WTC11 (cell line): ENCODE results near the gene LCORL.

Source experiments
- AR ChIP-seq: fragments of 250-450 bp; sonication (Bioruptor Pico); IDR thresholded peaks from 2 replicates; pipeline ENCODE4 v1.9.0; 2021; ENCODE audit warnings: mild to moderate bottlenecking
- ATF2 ChIP-seq: sonication (generic); formaldehyde crosslinking; IDR thresholded peaks from 2 replicates; pipeline ENCODE4 v1.8.1; 2022; ENCODE audit warnings: low read depth, missing genetic modification reagents, borderline replicate concordance
- ATF3 ChIP-seq: sonication (generic); formaldehyde crosslinking; conservative IDR thresholded peaks from 2 replicates; pipeline ENCODE4 v1.8.1; 2022; ENCODE audit warnings: mild to moderate bottlenecking, missing genetic modification reagents
- ATF6 ChIP-seq: sonication (generic); formaldehyde crosslinking; IDR thresholded peaks from 2 replicates; pipeline ENCODE4 v1.8.1; 2023; ENCODE audit warnings: mild to moderate bottlenecking, missing genetic modification reagents
- CTCF ChIP-seq: fragments of 200-600 bp; IDR thresholded peaks from 2 replicates; pipeline ENCODE4 v1.8.0; 2022; ENCODE audit warnings: antibody characterized with exemption
- E2F4 ChIP-seq: sonication (generic); formaldehyde crosslinking; IDR thresholded peaks from 2 replicates; pipeline ENCODE4 v1.8.1; 2022; ENCODE audit warnings: low read depth, mild to moderate bottlenecking, moderate library complexity, missing genetic modification reagents, borderline replicate concordance
- ESRRA ChIP-seq: sonication (generic); formaldehyde crosslinking; IDR thresholded peaks from 2 replicates; pipeline ENCODE4 v1.8.1; 2022; ENCODE audit warnings: mild to moderate bottlenecking, missing genetic modification reagents, borderline replicate concordance
- ETV6 ChIP-seq: sonication (generic); formaldehyde crosslinking; IDR thresholded peaks from 2 replicates; pipeline ENCODE4 v1.8.1; 2022; ENCODE audit warnings: mild to moderate bottlenecking, missing genetic modification reagents
- NR2C2 ChIP-seq: sonication (generic); formaldehyde crosslinking; IDR thresholded peaks from 2 replicates; pipeline ENCODE4 v1.8.0; 2022; ENCODE audit warnings: mild to moderate bottlenecking, missing genetic modification reagents
- USF2 ChIP-seq: sonication (generic); formaldehyde crosslinking; IDR thresholded peaks from 2 replicates; pipeline ENCODE4 v1.8.1; 2023; ENCODE audit warnings: mild to moderate bottlenecking, missing genetic modification reagents, moderate library complexity
- ZNF232 ChIP-seq: sonication (generic); formaldehyde crosslinking; IDR thresholded peaks from 2 replicates; pipeline ENCODE4 v1.8.0; 2022; ENCODE audit warnings: mild to moderate bottlenecking, missing genetic modification reagents

GRCh38 chr4:17985832-17986231 lies 35.7 kb downstream of the LCORL start:
- TF ChIP-seq ATF2 (no peak), CTCF (no peak), ETV6 (CRISPR knock-in tag) (no peak), ZNF232 (CRISPR knock-in tag) (no peak), ESRRA (no peak), NR2C2 (no peak), ATF6 (no peak), AR (CRISPR knock-in tag) (no peak), ATF3 (CRISPR knock-in tag) (no peak), E2F4 (CRISPR knock-in tag) (no peak), USF2 (CRISPR knock-in tag) (no peak)
